Measurements from ENCODE around the gene HNRNPK. TPM values are rescaled to one million over a fixed set of nuclear protein-coding genes. Genes with fewer than 3 reads are reported as not detected.
A peak's percentile ranks its signal among the peaks of the same experiment; 100 is the strongest.

The HNRNPK gene
- 100 to 1,000 TPM; 451 to 491 TPM for total RNA-seq

DNA sequence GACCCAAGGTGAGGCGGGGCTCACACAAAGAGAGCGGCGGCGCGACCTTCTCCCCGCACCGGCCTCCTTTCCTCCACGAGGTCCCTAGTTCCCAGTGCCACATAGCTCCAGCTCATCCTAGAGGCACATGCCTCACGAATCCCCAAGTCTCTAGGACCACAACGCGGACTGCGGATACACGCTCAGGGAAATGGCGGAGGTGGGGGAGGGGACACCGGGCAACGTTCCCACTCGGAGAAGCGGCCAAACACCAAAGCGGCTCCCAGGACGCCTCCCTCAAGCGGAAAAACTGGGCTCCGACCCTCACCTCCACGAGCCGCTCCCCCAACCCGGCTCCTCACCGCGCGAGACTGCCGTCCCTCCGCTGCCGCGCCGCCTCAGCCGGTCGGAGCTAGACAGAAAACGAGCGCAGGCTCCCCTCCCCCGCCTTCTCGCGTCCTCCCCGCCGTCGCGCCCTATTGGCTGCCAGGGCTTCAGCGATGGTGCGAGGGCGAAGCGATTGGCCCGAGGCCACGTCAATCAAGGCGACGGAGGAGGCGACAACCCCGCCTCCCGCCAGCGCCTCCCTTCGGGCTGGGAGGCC is at the start of gene HNRNPK:
Gene HNRNPK (minus strand): TSS at position 404 of the 583 bp plus-strand sequence. CDS start 1,963 bp downstream, outside the sequence.
- H3K36me3 ChIP-seq: no peaks in the 10 kb centered on the region
- H3K9me3 ChIP-seq: no peaks in the 10 kb centered on the region
- peak within 1 kb of the TSS; percentile 59 for H3K4me3 ChIP-seq
- intact Hi-C loops (cut with DNase I): loop anchor here (10.0 kb wide), 1 partner anchor 165 kb away; no protein-coding TSS in a partner anchor
- peak within 1 kb of the TSS; percentile 92 to 100 for H3K9ac ChIP-seq (ENCODE audit: low read depth in 2 of 2, low read length in 2 of 2)
- DNase-seq: peak; percentile 100
- peaks cover 7% of the 10 kb centered on the region for H3K4me1 ChIP-seq
- H3K27ac ChIP-seq: peak within 1 kb of the TSS; percentile 98
- H3K27me3 ChIP-seq: no peaks in the 10 kb centered on the region
- TF ChIP-seq, protein P1, sequence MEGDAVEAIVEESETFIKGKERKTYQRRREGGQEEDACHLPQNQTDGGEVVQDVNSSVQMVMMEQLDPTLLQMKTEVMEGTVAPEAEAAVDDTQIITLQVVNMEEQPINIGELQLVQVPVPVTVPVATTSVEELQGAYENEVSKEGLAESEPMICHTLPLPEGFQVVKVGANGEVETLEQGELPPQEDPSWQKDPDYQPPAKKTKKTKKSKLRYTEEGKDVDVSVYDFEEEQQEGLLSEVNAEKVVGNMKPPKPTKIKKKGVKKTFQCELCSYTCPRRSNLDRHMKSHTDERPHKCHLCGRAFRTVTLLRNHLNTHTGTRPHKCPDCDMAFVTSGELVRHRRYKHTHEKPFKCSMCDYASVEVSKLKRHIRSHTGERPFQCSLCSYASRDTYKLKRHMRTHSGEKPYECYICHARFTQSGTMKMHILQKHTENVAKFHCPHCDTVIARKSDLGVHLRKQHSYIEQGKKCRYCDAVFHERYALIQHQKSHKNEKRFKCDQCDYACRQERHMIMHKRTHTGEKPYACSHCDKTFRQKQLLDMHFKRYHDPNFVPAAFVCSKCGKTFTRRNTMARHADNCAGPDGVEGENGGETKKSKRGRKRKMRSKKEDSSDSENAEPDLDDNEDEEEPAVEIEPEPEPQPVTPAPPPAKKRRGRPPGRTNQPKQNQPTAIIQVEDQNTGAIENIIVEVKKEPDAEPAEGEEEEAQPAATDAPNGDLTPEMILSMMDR (IDR thresholded peaks at IDR 0.05): no peak

DNA sequence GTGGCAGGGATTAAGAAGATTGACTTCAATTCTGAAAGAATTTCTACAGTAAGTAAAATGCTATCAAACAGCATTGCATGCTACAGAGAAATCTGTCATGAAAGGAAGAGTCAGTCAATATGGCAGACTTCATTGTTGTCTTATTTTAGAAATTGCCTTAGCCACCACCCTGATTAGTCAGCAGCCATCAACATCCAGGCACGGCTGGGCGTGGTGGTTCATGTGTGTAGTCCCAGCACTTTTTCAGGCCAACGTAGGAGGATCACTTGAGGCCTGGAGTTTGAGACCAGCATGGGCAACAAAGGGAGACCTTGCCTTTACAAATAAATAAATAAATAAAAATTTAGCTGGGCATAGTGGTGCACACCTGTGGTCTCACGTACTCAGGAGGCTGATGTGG is 47.2 kb upstream of the HNRNPK start:
- H3K4me1 ChIP-seq: no peaks in the 10 kb centered on the region
- no peaks in the 10 kb centered on the region for H3K36me3 ChIP-seq
- no peak for DNase-seq
- no peak overlapping the region for H3K27ac ChIP-seq
- H3K4me3 ChIP-seq: no peak overlapping the region
- TF ChIP-seq, protein P1 (IDR thresholded peaks at IDR 0.05): no peak
- no peak overlapping the region for H3K9ac ChIP-seq (ENCODE audit: low read depth in 2 of 2, low read length in 2 of 2)
- no peaks in the 10 kb centered on the region for H3K9me3 ChIP-seq
- intact Hi-C loops (cut with DNase I): no loop called here
- H3K27me3 ChIP-seq: no peaks in the 10 kb centered on the region

DNA sequence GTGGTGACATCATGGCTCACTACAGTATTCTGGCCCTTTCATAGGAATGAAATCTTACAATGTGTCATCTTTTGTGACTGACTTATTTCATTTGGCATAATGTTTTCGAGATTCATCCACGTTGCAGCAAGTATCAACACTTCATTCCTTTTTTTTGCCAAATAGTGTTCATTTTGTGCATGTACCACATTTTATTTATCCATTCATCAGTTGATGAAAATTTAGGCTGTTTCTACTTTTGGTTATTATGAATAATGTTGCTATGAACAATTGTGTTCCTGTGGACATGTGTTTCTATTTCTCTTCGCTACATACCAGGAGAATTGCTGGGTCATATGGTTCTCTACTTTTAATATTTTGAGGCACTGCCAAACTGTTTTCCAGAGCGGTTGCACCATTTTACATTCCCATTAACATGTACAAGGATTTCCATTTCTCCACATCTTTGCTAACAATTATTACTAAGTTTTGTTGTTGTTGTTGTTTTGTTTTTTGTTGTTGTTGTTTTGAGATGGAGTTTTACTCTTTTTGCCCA is 44.1 kb upstream of the HNRNPK start:
- H3K9me3 ChIP-seq: no peaks in the 10 kb centered on the region
- H3K27ac ChIP-seq: no peak overlapping the region
- H3K4me1 ChIP-seq: no peaks in the 10 kb centered on the region
- no peak for DNase-seq
- H3K36me3 ChIP-seq: no peaks in the 10 kb centered on the region
- no peaks in the 10 kb centered on the region for H3K27me3 ChIP-seq
- intact Hi-C loops (cut with DNase I): no loop called here
- no peak overlapping the region for H3K4me3 ChIP-seq
- H3K9ac ChIP-seq (ENCODE audit: low read depth in 2 of 2, low read length in 2 of 2): no peak overlapping the region
- TF ChIP-seq, protein P1 (IDR thresholded peaks at IDR 0.05): no peak

DNA sequence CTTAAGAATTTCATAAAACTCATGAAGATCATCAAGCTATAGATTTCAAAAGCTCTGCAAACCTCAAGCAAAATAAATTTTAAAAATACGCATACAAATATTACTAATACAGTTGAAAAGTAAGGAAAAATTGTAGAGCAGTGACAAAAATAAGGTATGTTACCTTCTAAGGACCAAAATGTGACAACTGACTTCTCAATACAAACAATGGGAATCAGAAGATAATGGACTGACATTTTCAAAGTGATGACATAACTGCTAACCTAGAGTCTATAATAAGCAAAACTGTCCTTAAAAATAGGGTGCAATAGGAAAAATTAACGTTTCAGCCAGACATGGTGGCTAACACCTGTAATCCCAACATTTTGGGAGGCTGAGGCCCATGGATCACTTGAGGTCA is 27.6 kb upstream of the HNRNPK start:
- Histone ChIP-seq H3K4me1 (no peaks in the 10 kb centered on the region), H3K4me3 (no peak overlapping the region), H3K9ac (ENCODE audit: low read depth in 2 of 2, low read length in 2 of 2) (no peak overlapping the region), H3K27ac (no peak overlapping the region), H3K36me3 (no peaks in the 10 kb centered on the region), H3K9me3 (no peaks in the 10 kb centered on the region), H3K27me3 (no peaks in the 10 kb centered on the region)
- no peak for DNase-seq
- TF ChIP-seq, protein P1 (IDR thresholded peaks at IDR 0.05): no peak
- intact Hi-C loops (cut with DNase I): no loop called here

DNA sequence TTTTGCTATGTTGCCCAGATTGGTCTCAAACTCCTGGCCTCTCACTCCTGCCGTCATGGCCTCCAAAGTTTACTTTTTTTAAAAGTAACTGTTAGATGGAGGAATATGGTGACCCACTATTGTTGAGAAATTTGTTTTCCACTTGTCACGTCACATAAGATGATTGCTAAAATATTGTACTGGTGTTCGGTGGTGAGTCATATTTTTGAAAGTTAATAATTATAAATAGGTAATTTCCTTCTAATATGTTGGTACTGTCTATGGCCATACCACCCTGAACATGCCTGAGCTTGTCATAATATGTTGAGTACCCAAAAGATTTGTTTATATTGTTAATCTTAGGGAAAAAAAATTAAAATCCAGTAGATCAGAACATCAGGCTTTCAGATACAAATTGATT is 23.2 kb upstream of the HNRNPK start:
- TF ChIP-seq, protein P1 (IDR thresholded peaks at IDR 0.05): no peak
- Histone ChIP-seq H3K27ac (no peak overlapping the region), H3K27me3 (no peaks in the 10 kb centered on the region), H3K9me3 (no peaks in the 10 kb centered on the region), H3K4me1 (no peaks in the 10 kb centered on the region), H3K36me3 (no peaks in the 10 kb centered on the region), H3K4me3 (no peak overlapping the region), H3K9ac (ENCODE audit: low read depth in 2 of 2, low read length in 2 of 2) (no peak overlapping the region)
- DNase-seq: no peak
- intact Hi-C loops (cut with DNase I): no loop called here

Data from colonic mucosa (tissue), 4 donors.